Measurements from ENCODE around the gene HDGFL3. TPM values are rescaled to one million over a fixed set of nuclear protein-coding genes. Genes with fewer than 3 reads are reported as not detected.
A peak's percentile ranks its signal among the peaks of the same experiment; 100 is the strongest.

HDGFL3 gene
- total and polyA plus RNA-seq, 9 of the 15 experiments (the other 6 are each of a cell fraction or from before 2014, with no cell fraction given) = 6.7 to 42.0 (median 31.4) TPM

GRCh38 chr15:83108266-83109219 lies 99.1 kb downstream of the HDGFL3 start (continued):
- TF ChIP-seq ZNF561 (CRISPR knock-in tag; conservative IDR thresholded peaks at IDR 0.05) (no peak), HDAC1 (IDR thresholded peaks at IDR 0.05) (no peak), DMBX1 (CRISPR knock-in tag; IDR thresholded peaks at IDR 0.05; ENCODE audit: borderline replicate concordance) (peak; percentile 42; the same call in 1 of the 2 replicates), ETV1 (tag; conservative IDR thresholded peaks at IDR 0.05; ENCODE audit: low read depth) (peak; percentile 33; the same call in 1 of the 2 replicates), ZNF354B (CRISPR knock-in tag; IDR thresholded peaks at IDR 0.05) (no peak), CREB3L1 (IDR thresholded peaks at IDR 0.05; ENCODE audit: borderline replicate concordance, low read depth) (no peak), HNRNPK (IDR thresholded peaks at IDR 0.05; ENCODE audit: low read depth, low read length, poor library complexity, severe bottlenecking) (no peak), ATF2 (CRISPR knock-in tag; IDR thresholded peaks at IDR 0.05) (no peak), ZNF75A (CRISPR knock-in tag; IDR thresholded peaks at IDR 0.05) (no peak), GABPB1 (CRISPR knock-in tag; IDR thresholded peaks at IDR 0.05) (peak; percentile 36; the same call in 1 of the 2 replicates), MYNN (IDR thresholded peaks at IDR 0.05) (peak; percentile 57; the same call in 1 of the 2 replicates), MYNN (CRISPR knock-in tag; IDR thresholded peaks at IDR 0.05) (no peak), HDGF (IDR thresholded peaks at IDR 0.05) (no peak; the same call in 1 of the 2 replicates), FIP1L1 (IDR thresholded peaks at IDR 0.05; ENCODE audit: low read depth, low read length, poor library complexity, severe bottlenecking) (no peak), TCF7L2 (IDR thresholded peaks at IDR 0.05; ENCODE audit: low read depth, low read length) (no peak), EWSR1 (IDR thresholded peaks at IDR 0.05; ENCODE audit: borderline replicate concordance, low read depth, partially characterized antibody) (no peak), EP400 (IDR thresholded peaks at IDR 0.05) (peak; percentile 68), PRPF4 (IDR thresholded peaks at IDR 0.05; ENCODE audit: insufficient read depth, low read depth, low read length, poor library complexity, severe bottlenecking) (no peak), EGR1 (conservative IDR thresholded peaks at IDR 0.05) (no peak), PRDM10 (IDR thresholded peaks at IDR 0.05; ENCODE audit: partially characterized antibody) (peak; percentile 29), GABPA (tag; conservative IDR thresholded peaks at IDR 0.05; ENCODE audit: low read depth) (peak; percentile 68)
